Globus pallidus (tissue), 1 donor: ENCODE measurements around the gene RBM19.
"Not testable (repeated sequence)": the region's sequence is repeated elsewhere in the genome, so short reads cannot be mapped to it uniquely, and the experiment has no call there.

ENCODE experiments used
- DNase-seq: peaks from one replicate; pipeline ENCODE4 v3.0.0-alpha.2; 2015; ENCODE audit warnings: low spot score

Gene RBM19

DNA sequence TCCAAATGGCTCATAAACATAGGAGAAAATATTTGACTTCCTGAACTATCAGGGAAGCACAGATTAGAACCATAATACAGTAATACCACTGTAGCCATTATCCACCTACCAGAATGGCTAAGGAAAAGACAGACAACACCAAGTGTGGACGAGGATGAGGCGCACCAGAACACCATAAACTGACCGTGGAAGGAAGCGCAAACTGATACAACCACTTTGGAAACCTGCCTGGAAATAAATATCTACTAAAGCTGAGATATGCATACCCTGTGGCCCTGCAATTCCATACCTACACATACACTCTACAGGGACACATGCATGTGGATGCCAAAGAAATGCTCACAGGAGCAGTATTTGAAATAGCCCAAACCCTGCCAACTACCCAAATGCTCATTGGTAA, 60.3 kb downstream of the RBM19 start:
- no peak for DNase-seq

DNA sequence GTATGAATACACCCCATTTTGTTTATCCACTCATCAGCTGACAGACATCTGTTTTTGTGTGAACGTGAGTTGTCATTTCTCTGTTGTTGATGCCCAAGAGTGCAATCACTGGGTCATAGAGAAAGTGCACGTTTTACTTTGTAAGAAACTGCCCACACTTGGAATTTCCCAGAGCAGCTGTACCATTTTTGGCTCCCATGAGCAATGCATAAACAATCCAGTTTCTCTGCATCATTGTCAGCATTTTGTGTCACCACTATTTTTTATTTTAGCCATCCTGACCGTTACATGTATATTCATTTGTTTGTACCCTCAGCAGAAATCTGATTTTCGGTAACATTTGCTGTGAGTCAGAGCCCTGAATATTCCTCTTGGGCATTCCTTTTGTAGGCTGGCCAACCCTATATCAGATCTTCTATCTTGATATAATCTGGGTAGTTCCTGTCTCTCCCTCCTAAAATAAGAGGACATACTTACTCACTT, 62.7 kb downstream of the RBM19 start:
- DNase-seq = no peak

DNA sequence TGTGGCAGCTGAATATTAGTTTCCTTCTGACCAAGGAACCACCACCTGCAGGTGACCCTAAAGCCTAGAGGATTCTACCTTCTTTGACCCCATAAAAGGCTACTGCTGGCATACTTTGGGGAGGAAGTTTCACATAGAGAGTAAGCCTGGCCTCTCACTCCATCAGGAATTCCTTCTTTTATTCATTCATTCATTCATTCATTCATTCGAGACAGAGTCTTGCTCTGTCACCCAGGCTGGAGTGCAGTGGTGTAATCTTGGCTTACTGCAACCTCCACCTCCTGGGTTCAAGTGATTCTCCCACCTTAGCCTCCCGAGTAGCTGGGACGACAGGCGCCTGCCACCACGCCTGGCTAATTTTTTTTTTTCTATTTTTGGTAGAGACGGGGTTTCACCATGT, 64.8 kb downstream of the RBM19 start:
- DNase-seq = not testable (repeated sequence)

DNA sequence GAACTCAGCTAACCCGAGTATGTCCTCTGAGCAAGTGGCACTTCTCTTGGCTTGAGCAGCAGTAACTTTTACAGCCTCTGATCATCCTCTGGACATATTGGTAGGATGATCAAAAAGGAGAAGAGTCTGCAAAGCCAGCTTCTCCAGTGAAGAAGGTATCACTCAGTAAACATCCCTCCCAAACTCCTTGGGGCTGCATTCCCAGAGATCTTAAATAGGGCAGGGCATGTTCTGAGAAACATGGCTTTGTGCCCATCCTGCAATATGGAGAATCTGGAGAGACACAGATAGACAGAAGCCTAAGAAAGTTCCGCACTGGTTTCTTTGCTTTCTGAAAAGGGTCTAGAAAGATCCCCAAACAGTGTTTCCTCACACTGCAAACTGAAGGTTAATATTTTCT, 65.4 kb downstream of the RBM19 start:
- DNase-seq = no peak

GRCh38 chr12:113899561-113900471, 66.3 kb downstream of the RBM19 start:
- DNase-seq = no peak

DNA sequence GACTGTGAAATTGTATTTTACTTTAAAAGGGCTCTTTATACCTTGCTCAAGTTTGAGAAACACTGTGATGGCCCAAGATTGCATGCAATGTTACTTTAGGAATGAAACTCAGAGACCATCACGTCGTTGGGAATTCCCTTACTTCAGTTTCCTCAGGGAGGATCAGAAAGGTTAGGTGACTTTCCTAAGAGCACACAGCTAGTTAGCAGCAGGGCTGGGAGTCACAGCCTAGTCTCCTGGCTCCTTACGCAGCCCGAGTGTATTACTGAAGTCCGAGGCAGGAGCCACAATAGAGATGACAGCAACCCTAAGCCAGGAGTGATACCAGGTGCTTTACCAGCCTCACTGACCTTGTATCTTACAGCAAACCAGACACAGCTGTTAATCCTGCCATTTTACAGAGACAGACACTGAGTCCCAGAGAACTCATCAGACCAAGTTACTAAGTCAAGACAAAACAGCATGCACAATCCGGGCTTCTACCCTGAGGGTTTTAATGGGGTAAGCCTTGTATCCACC, 67.0 kb downstream of the RBM19 start:
- no peak for DNase-seq

- DNase-seq = no peak
Measured at GRCh38 chr12:113898466-113898865, 67.7 kb downstream of the RBM19 start.

- no peak for DNase-seq
Measured at GRCh38 chr12:113897406-113897805, 68.7 kb downstream of the RBM19 start.

- no peak for DNase-seq
Measured at GRCh38 chr12:113896841-113897240, 69.3 kb downstream of the RBM19 start.

DNA sequence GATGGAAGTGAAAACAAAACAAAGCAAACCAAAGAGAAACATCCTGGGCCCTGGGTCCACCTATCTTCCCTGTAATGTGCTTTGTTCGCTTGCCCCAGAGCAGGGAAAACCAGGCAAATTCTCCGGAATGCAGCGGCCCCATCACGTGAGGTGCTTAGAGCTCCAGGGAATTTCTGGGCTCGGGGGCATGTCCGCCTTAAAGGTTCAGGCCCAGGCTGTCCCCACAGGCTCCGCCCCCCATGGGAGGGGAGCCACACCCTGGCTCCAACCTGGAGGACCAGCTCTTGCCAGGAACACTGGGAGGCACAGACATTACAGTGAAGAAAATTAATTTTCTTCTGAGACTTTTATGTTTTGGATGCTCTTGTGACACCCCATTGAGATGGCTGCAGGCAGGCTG, 69.9 kb downstream of the RBM19 start:
- DNase-seq = no peak

DNA sequence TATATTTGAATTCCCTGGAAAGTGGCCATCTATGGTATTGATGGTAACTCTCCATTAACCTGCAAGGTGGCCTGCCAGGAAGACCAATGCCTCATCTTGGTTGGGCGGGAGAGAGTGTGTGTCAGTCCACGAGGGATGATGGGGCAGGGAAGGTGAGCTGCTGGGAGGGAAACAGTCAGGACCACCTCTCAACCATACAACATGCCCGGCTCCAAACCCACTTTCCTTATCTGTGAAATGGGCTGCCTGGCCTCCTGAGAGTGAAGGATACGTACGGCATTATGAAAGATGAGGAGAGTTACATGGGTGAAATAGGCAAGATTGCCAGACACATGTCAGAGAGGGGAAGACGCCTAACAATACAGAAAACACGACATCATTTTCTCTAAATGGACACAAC, 70.9 kb downstream of the RBM19 start:
- DNase-seq = no peak

DNA sequence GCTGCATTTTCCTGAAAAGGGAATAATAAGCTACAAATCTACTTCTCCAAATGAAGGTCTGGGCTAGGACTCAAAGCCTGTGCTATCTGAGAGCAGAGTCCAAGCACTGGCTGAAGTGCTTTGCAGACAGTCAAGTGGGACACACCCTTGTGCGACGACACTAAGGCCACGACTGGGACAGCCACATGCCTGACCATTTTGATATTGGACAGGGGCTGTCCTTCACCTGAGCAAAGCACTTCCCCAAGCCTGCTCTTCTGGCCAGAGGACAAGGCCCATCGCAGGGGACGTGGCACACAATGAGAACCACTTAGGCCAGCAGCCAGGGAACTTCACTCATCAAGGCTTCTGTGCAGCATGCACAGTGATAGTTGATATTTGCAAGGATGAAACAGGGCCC, 71.4 kb downstream of the RBM19 start:
- DNase-seq = no peak

- DNase-seq = no peak
Measured at GRCh38 chr12:113893221-113893620, 72.9 kb downstream of the RBM19 start.

GRCh38 chr12:113892556-113892955, 73.6 kb downstream of the RBM19 start:
- DNase-seq = no peak

DNA sequence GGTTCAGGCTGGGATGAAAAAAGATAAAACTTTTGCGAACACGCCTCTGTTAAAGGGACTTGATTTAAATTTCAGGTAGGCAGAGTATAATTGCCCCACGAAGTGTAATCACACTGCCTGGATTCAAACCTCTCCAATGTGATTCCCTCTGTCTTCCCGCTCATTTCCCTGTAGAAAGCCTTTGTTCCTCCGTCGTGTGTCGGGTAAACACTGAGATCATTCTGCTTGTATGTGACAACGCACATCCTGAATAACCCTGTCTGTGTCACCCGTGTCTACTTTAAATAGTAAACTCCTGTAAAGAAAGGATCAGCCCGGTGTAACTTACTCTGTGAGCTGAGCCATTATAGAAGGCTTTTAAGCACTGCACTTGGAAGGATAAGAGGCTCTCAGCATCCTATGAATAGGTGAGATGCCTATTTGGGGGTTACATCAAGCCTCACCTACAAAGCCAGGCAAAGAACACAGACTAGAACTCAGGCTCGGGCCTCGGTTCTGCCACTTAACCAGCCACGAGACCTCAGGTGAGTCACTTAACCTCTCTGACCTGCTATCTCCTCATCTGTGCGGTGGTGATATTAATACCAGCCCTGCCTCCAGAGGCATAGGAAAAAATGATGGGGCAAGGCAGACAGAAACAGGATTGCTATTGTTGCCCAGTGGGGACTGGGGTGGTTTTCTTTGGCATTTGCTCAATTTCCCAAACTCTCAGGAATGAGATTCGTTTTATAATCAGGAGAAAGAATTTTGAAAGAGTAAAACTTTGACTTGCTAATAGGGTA, 74.2 kb downstream of the RBM19 start:
- no peak for DNase-seq

DNA sequence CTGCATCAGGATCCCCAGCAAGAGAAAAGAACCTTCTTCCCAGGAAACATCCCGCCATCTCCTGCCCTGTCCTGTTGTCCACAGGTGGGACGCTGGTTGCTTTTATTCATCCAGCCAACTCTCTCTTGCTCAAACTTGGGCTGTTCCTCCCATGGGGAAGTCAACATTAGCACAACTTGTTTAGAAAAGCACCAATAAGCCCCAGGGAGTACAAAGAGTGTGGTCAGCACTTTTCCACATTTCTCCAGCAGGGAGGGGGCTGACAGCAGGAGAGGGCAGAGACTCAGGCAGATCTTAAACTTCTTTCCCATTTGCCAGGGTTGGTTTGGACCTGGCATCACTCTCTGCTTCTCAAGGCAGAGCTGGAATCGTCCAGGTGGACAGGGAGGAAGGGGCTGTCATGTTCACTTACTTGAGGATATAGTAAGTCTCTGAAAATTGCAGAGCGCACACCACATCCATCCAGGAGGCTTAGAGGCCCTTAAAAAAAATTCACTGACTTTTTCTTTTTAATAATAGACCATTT, 74.9 kb downstream of the RBM19 start:
- no peak for DNase-seq

GRCh38 chr12:113889891-113890581, 76.1 kb downstream of the RBM19 start:
- peak; percentile 35 for DNase-seq

DNA sequence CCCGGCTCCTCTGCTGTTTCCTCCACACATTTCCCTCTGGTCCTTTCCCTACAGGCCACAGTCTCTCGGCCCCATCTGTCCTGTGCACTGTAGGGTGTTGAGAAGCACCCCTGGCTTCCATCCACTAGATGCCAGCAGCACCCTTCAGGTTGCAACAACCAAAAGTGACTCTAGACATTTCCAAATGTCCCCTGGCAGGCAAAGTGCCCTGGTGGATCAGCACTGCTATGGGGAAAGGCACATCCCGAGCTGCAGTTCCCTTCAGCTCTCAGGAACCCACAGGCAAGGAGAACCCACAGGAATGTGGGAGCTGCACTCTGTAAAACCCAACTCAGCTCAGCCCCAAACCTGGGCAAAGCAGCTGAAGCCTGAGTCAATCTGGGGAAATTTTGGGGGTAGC, 77.0 kb downstream of the RBM19 start:
- DNase-seq = no peak

GRCh38 chr12:113888435-113888834, 77.7 kb downstream of the RBM19 start:
- no peak for DNase-seq

- no peak for DNase-seq
Measured at GRCh38 chr12:113887906-113888305, 78.2 kb downstream of the RBM19 start.

DNA sequence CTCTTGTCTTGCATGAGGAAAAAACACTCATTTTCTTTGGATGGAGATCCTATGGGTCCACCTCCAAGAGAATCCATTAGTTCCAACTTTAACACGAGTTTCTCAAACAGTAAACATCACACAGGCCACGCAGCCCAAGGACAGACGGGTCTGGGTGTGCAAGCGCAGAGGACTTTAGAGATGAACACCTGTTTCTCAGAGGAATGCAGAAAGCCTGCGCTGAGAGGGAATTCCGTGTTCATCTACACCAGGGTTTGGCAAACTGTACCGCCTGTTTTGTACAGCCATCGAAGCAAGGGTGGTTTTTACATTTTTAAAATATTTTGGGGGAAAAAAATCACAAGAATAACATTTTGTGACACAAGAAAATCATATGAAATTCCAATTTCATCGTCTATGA, 79.4 kb downstream of the RBM19 start:
- DNase-seq = no peak

DNA sequence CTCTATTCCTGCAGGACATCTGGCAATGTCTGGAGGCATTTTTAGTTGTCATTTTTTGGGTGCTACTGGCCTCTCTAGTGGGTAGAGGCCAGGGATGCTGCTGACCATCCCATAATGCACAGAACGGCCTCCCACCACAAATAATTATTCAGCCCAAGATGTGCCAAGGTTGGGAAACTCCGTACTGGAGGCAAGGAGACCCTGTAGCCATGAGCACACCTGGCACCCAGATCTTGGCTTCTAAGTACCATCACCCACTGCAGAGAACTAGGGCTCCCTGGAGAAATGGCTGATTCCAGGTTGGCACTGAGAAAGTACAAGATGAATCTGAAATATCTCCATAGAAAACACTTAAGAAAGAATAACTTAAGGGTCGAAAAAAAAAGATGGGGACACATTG, 81.7 kb downstream of the RBM19 start:
- DNase-seq = no peak
